HG02943 (cell line): ENCODE data around the gene MANEA.
"Not testable (repeated sequence)": the region's sequence is repeated elsewhere in the genome, so short reads cannot be mapped to it uniquely, and the experiment has no call there.

Source experiments
- ATAC-seq: cut with Tn5 transposase; IDR thresholded peaks from one replicate; pipeline ENCODE4 v1.9.1; 2021; ENCODE audit warnings: mild to moderate bottlenecking, low read depth, moderate library complexity; ENCODE audit not compliant: unreplicated experiment

MANEA gene

DNA sequence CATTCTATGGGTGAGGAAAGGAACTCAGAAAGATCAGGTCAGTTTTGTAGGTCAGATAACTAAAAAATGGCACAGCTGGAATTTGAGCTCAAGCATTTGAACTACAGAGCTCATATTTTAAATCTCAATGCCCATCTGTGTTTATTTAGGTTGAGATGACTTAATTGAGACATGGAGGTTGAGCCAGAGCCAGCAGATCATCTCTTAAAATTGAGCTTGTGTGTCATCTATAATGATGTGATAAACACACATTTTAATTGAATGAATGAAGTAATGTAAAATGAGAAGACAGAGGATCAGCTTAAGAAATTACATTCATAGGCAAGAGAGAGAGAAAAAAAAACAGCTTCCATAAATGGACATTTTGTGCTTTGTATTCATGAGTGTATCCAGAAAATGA lies 3.7 kb downstream of the MANEA start:
- ATAC-seq = no peak

GRCh38 chr6:95584226-95584625 lies 6.9 kb downstream of the MANEA start:
- ATAC-seq = not testable (repeated sequence)

- no peak for ATAC-seq
These were observed 10.7 kb downstream of the MANEA start for GRCh38 chr6:95587989-95588388.

DNA sequence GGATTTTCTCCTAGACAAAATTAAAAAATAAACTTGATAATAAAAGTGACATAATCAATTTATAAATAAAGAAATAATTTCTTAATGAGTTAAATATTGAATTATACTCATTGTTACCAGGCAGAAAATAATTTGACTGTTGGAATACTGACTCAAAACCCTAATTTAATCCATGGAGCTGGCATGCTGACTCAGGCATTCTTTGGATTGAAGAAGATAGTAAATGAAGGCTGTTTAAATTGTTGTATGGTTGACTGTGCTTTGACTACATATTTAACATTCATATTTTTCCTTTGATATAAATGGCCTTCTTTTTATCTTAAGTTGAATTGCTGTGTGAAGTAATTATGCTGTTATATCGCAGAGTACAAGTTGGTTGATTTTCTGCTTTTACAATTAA lies 11.7 kb downstream of the MANEA start:
- no peak for ATAC-seq

DNA sequence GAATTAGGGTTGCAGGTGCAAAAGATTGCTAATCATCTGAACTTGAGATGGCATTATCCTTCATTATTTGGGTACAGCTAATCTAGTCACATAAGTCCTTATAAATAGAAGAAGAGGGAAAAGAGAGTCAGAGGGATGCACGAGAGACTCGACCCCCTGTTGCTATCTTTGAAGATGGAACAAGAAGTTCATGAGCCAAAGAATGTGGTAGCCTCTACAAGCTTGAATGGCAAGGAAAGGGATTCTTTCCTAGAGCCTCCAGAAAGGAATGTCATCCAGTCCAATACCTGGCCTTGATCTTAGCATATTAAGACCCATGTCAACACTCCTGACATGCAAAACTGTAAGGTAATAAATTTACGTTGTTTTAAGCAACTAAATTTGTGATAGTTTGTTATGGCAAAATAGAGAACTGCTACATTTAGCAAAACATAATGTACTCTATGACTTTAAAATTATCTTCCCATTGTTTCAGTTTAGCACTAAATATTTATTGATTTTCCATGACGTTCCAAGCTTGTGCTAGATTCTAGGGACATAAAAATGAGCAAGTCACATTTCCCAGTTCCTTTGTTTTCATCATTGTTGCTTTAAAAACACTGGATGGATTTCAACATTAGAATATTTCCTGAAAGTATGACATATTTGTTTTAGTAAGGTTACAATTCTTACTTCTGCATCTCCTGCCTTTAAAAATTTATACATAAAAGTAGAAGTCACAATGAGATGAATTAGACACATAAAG lies 12.7 kb downstream of the MANEA start:
- ATAC-seq = no peak

DNA sequence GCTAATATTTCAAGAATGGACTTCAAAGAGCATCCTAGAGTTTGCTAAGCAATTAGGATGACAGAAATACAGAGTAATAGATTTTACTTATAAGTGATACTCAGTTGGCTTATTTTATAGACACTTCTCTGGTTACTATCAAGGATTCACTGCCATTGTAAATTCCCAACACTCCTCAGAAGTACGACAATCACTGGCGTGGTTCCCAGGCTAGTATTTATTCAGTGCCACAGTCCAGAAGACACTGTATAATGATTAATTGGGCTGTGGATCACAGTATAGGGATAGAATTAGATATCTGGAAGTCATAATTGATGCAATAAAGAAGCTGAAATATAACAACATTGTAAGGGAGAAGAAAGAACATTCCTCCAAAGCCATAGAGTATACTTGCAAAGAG lies 15.7 kb downstream of the MANEA start:
- ATAC-seq = no peak

GRCh38 chr6:95596021-95596420 lies 18.7 kb downstream of the MANEA start:
- no peak for ATAC-seq

DNA sequence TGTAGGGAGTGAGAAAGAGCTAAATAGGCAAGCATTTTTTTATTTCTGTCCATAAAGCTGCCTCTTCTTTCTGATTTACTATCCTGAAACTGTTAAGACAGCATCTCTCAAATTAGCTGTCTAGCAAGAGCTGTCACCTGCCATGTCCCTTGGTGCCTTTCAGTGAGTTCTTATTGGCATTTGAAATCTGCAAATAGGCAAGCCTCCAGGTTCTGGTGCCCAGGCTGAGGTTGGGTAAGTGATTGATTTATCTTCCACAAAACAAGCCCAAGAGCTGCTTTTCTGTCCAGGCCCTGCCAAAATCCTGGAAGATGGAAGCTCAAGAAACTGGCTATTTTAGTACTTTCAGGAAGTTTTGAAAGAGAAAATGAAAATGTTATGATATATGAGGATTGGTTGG lies 22.4 kb downstream of the MANEA start:
- ATAC-seq = no peak

GRCh38 chr6:95601133-95601532 lies 23.8 kb downstream of the MANEA start:
- no peak for ATAC-seq

DNA sequence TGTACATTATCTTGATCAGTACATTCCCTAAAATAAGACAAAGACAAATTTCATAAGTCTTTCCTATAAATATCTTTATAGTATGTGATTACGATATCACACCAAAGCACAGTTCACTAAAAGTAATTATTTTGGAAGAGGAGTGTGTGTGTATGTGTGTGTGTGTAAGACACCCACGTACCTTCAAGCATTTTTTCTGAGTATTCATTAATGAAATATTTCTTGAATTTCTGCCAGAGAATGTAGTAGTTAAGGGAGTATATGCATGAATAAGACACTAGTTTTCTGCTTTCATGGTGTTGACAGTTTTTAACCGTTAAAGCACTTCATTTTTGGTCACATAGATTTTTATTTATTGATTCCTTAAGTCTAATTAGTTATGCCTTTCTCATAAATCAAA lies 36.8 kb downstream of the MANEA start:
- no peak for ATAC-seq

- ATAC-seq = no peak
These were observed 52.2 kb downstream of the MANEA start for GRCh38 chr6:95629551-95629950.

- no peak for ATAC-seq
These were observed 59.5 kb downstream of the MANEA start for GRCh38 chr6:95636552-95637431.

DNA sequence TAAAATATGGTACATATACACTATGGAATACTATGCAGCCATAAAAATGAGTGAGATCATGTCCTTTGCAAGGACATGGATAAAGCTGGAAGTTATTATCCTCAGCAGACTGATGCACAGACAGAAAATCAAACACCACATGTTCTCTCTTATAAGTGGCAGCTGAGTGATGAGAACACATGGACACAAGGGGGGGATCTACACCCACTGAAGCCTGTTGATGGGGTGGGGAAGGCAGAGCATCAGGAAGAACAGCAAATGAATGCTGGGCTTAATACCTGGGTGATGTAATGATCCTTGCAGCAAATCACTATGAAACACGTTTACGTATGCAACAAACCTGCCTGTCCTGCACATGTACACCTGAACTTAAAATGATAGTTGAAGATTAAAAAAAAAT lies 71.3 kb downstream of the MANEA start:
- no peak for ATAC-seq

GRCh38 chr6:95649451-95649850 lies 72.1 kb downstream of the MANEA start:
- no peak for ATAC-seq

DNA sequence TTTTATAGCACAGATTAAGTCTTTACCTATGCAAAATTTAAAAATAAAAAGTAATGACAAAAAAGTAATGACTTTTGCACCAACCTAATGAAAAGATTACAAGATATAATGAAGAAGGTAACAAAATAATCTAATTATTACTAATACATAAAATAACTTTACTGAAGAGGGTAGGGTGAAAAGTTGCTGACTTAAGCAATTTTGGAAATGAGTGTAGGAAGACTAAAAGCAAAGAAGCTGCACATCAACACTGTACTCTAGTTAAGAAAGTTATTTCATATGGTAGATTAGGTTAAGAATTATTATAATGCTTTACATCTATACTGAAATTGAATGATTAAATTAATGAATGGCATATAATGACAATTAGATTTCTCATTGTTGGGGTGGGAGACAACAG lies 76.8 kb downstream of the MANEA start:
- no peak for ATAC-seq

DNA sequence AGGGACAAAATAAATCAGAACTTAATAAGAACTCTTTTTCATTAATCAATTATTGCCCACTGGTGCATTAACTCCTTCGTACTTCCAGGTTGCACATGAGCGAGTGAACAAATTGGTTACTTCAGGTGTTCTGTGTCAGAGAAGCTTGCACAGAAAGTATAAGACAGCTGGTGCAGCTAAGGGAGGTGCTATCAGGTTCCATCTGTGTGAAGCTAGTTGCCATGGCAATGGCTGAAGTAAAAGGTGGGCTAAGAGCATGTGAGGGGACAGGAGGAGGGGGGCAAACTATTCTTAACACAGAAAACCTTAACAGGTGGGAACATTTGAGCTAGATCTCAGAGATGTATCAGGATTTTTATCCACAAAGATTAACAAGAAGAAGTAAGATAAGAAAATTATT lies 81.6 kb downstream of the MANEA start:
- ATAC-seq = no peak
